Stimulated activated naive B cell treated with anti-CD40 and anti-IgM and Interleukin-4, amounts not matched to agents 10 μg/mL and 1 μg/mL and 100 μg/mL, for 72 hours (primary cell): ENCODE measurements around the gene PTPRN2.

Source experiments
- ATAC-seq, 2 donors: fragments of 150-1000 bp; cut with Tn5 transposase; replicated peaks; 2 replicates each; pipeline ENCODE4 v1.10.0; 2021; ENCODE audit warnings: moderate library complexity in 1 of 2
- DNase-seq: peaks from one replicate; pipeline ENCODE4 v3.0.0; 2021
- H3K27ac Mint-ChIP-seq: one replicate; pipeline ENCODE4 v1.8.0; 2022; ENCODE audit warnings: mild to moderate bottlenecking, mixed read lengths
- H3K27me3 Mint-ChIP-seq, 2 donors: one replicate each; pipeline ENCODE4 v1.8.0; 2022; ENCODE audit warnings: mixed read lengths in 2 of 2
- H3K36me3 Mint-ChIP-seq, 2 donors: one replicate each; pipeline ENCODE4 v1.8.0; 2022; ENCODE audit warnings: mixed read lengths in 2 of 2, mild to moderate bottlenecking in 1 of 2
- H3K4me1 Mint-ChIP-seq, 2 donors: one replicate each; pipeline ENCODE4 v1.8.0; 2022; ENCODE audit warnings: mixed read lengths in 2 of 2, mild to moderate bottlenecking in 1 of 2
- H3K4me3 Mint-ChIP-seq, 2 donors: one replicate each; pipeline ENCODE4 v1.8.0; 2022; ENCODE audit warnings: mild to moderate bottlenecking in 2 of 2, mixed read lengths in 2 of 2, moderate library complexity in 1 of 2
- H3K9me3 Mint-ChIP-seq, 2 donors: one replicate each; pipeline ENCODE4 v1.8.0; 2022; ENCODE audit warnings: mixed read lengths in 2 of 2, mild to moderate bottlenecking in 1 of 2

The PTPRN2 gene

DNA sequence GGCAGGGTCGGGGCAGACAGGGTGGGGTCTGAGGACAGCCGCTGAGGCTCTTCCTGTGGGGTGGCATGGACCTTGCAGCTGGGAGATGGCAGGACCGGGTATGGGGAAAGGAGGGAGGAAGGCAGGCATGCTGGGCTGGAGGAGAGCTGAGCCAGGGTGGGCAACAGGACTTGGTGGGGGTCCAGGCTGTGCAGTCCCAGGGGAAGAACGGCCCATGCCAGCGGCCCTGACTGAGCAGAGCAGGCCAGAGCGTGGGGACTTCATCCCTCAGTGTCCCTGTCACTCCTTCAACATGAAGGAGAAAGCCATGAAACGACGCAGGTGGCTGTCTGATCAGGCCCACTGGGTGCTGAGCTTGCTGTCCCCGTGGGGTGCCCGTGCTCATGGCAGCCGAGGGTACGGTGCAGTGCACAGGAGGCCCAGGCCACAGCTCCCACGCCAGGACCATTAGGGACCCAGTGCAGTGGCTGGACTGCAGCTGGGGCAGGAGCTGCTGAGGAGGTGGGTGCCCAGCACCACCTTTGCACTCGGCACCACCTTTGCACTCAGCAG, 519.6 kb downstream of the PTPRN2 start:
- peaks cover 0 to 2% of the 10 kb centered on the region in 2 donors for H3K4me1 Mint-ChIP-seq
- H3K9me3 Mint-ChIP-seq, result peaks cover 11 to 17% of the 10 kb centered on the region in 2 donors
- H3K27ac Mint-ChIP-seq, result no peak overlapping the region
- peaks cover 2 to 3% of the 10 kb centered on the region in 2 donors for H3K36me3 Mint-ChIP-seq
- H3K27me3 Mint-ChIP-seq, result no peaks in the 10 kb centered on the region
- ATAC-seq (no peak), DNase-seq (no peak)
- H3K4me3 Mint-ChIP-seq, result no peak overlapping the region

DNA sequence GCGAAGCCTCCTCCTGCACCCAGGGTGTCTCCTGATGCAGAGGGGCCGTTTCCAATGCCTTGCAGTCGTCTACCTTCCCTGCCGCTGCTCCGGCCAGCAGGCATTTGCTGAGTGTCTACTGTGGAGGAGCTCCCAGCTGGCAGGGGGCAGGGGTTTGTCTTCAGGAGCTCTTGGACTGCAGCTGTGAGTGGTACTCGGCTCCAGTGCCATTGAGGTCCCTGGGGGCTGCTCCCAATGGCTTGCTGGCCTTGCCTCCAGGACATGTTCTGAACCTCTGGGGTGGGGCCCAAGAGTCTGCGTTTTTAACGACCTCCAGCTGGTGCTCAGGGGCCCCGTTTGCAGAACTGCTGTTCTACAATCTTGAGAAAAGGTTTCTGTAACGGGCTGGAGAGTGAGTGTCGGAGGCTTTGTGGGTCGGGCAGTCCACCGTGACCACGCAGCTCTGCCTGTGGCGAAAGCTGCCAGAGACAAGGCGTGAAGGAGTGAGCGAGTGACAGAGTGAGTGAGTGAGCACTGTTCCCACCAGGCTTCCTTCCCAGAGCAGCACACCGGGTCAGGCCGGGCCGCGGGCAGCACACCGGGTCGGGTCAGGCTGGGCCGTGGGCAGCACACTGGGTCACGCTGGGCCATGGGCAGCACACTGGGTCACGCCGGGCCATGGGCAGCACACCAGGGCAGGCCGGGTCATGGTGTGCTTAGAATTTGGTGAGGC, 520.2 kb downstream of the PTPRN2 start:
- Mint-ChIP-seq H3K36me3 (peaks cover 2 to 3% of the 10 kb centered on the region in 2 donors), H3K9me3 (peaks cover 10 to 17% of the 10 kb centered on the region in 2 donors), H3K4me3 (no peak overlapping the region), H3K27me3 (no peaks in the 10 kb centered on the region), H3K27ac (no peak overlapping the region), H3K4me1 (peaks cover 0 to 2% of the 10 kb centered on the region in 2 donors)
- DNase-seq (no peak), ATAC-seq (no peak)

DNA sequence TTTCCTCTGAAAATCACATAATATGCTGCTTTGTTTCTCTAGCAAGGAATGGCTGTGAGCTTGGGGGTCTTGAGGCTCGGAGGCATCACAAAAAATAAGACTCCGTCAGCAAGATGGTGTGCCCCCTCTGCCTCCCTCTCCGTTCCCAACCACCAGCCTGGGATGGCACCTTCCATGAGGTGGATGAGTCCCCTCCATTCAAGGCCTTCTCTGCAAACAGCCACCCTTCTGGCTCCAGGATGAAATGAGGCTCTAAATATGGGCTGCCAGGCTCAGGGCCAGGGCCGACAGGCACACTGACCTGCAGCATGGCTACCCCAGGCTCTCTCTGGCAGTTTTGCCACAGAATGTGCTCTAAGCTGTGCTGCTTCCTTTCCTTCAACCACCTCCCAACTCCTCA, 521.5 kb downstream of the PTPRN2 start:
- Mint-ChIP-seq H3K4me3 (no peak overlapping the region), H3K4me1 (peaks cover 0 to 2% of the 10 kb centered on the region in 2 donors), H3K27ac (no peak overlapping the region), H3K36me3 (peaks cover 2 to 3% of the 10 kb centered on the region in 2 donors), H3K27me3 (no peaks in the 10 kb centered on the region), H3K9me3 (peaks cover 10 to 17% of the 10 kb centered on the region in 2 donors)
- ATAC-seq (no peak), DNase-seq (no peak)

DNA sequence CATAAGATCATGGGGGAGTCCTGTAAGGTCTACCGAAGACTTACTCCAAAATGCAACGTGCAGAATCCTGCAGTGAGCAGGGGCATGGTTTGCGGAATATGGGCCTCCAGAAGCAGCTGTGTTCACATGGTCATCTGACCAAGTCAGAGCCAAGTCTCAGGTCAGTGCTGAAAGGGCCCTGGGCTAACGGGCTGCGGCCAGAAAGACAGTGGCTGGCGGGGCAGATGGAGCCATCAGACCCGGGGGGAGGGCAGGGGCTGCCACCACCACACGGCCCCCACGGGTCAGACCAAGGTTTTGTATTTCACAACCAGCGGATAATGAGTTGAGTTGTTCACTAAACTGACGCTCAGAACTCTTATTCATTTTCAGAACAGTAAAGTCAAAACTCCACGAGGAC, 522.3 kb downstream of the PTPRN2 start:
- H3K27me3 Mint-ChIP-seq, result no peaks in the 10 kb centered on the region
- H3K4me3 Mint-ChIP-seq, result no peak overlapping the region
- no peak for DNase-seq
- no peak overlapping the region for H3K27ac Mint-ChIP-seq
- ATAC-seq, result no peak
- H3K9me3 Mint-ChIP-seq, result peaks cover 10 to 15% of the 10 kb centered on the region in 2 donors
- H3K4me1 Mint-ChIP-seq, result peaks cover 0 to 2% of the 10 kb centered on the region in 2 donors
- H3K36me3 Mint-ChIP-seq, result peaks cover 2 to 3% of the 10 kb centered on the region in 2 donors

DNA sequence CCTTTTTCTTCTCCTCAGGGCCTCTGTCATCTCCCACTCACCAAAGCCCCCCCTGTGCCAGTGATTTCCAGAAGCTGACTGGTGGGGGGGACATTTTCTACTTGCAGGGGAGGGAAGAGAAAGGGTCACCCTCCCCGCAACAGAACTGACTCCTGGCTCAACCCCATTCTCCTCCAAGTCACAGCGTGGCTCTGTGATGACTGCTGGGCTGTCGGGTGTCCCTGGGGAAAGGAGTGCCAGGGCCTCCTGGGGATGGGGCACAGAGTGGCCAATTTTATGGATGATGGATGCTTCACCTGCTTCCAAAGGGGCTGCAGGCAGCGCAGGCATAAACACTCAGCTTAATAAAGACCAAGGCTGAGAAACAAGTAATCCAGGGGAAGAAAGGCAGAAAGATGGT, 523.0 kb downstream of the PTPRN2 start:
- Mint-ChIP-seq H3K9me3 (peaks cover 6 to 11% of the 10 kb centered on the region in 2 donors), H3K27ac (no peak overlapping the region)

DNA sequence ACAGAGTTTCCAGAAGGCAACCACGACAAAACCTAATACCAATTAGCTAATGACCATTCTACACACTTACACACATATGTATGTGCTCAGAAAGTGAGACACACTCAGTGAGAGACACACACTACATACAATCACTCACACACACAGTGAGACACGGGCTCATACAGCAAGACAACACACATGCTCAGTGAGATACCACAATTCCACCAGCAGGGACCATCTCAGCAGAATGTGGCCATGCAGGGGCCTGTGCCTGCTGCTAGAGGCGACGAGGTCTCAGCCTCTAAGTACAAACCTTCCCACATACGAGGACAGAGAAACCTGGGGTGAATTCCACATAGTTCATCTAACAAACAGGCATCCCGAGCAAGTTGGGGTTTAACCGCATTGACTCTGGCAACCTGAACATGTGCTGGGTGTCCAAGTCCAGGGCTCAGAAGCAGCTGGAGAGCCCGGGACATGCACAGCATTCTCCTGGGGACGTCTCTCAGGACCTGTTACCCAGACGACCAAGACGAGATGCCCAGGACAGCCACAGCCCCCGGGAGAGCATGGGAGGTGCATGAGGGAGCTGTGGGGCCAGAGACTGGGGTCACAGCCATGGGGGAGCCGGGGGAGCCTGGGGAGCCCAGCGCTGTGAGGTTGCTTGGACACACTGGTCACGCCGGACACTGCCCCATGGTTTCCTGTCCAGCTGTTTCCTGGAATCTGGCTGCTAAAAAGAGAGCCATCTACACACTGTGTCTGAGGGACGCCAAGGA, 523.6 kb downstream of the PTPRN2 start:
- Mint-ChIP-seq H3K9me3 (peaks cover 4 to 7% of the 10 kb centered on the region in 2 donors), H3K36me3 (no peaks in the 10 kb centered on the region), H3K27ac (no peak overlapping the region), H3K4me3 (no peak overlapping the region), H3K27me3 (no peaks in the 10 kb centered on the region), H3K4me1 (no peaks in the 10 kb centered on the region)
- DNase-seq, result no peak
- no peak for ATAC-seq

More for the DNA sequence above, 523.0 kb downstream of the PTPRN2 start:
- Mint-ChIP-seq H3K4me1 (no peaks in the 10 kb centered on the region), H3K27me3 (no peaks in the 10 kb centered on the region), H3K36me3 (no peaks in the 10 kb centered on the region), H3K4me3 (no peak overlapping the region)
- ATAC-seq (no peak), DNase-seq (no peak)

DNA sequence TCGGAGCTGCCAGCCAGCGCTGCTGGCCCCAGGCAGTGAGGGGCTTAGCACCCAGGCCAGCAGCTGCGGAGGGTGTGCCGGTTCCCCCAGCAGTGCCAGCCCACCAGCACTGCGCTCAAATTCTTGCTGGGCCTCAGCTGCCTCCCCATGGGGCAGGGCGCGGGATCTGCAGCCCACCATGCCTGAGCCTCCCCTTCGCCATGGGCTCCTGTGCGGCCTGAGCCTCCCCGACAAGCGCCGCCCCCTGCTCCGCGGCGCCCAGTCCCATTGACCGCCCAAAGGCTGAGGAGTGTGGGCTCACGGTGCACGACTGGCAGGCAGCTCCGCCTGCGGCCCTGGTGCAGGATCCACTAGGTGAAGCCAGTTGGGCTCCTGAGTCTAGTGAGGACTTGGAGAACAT, 525.0 kb downstream of the PTPRN2 start:
- H3K36me3 Mint-ChIP-seq, result no peaks in the 10 kb centered on the region
- DNase-seq (no peak), ATAC-seq (no peak)
- no peaks in the 10 kb centered on the region for H3K4me1 Mint-ChIP-seq
- H3K4me3 Mint-ChIP-seq, result no peak overlapping the region
- no peak overlapping the region for H3K27ac Mint-ChIP-seq
- peaks cover 4 to 7% of the 10 kb centered on the region in 2 donors for H3K9me3 Mint-ChIP-seq
- no peaks in the 10 kb centered on the region for H3K27me3 Mint-ChIP-seq

DNA sequence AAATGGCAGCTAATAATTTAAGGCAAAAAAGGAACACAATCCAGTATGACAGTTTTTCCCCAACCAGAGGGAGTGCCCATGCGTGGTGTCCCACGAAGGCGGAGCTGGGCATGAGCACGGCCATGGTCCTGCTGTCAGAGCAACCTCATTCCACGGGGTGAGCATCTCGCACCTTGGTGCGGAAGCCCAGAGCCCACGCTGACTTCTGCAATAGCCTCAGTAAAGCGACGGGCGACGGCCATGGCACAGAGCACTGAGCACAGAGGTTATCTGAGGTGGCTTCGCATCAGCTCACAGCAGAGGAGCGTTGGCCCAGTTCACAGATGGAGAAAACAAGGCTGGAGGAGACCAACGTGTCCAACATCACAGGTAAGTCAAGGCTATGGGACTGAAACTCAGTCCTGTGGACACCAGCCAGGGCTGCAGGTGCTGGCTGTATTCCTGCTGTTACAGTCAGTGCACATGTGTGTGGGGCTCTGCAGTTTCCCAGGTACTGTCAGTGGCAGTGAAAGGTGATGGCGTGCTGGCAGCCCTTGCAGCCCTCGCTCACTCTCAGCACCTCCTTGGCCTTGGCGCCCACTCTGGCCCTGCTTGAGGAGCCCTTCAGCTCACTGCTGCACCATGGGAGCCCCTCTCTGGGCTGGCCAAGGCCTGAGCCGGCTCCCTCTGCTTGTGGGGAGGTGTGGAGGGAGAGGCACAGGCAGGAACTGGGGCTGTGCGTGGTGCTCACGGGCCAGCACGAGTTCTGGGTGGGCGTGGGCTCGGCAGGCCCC, 525.6 kb downstream of the PTPRN2 start:
- Mint-ChIP-seq H3K36me3 (no peaks in the 10 kb centered on the region), H3K27ac (no peak overlapping the region), H3K4me3 (no peak overlapping the region), H3K27me3 (no peaks in the 10 kb centered on the region), H3K4me1 (no peaks in the 10 kb centered on the region), H3K9me3 (peaks cover 4 to 7% of the 10 kb centered on the region in 2 donors)
- no peak for DNase-seq
- ATAC-seq, result no peak

DNA sequence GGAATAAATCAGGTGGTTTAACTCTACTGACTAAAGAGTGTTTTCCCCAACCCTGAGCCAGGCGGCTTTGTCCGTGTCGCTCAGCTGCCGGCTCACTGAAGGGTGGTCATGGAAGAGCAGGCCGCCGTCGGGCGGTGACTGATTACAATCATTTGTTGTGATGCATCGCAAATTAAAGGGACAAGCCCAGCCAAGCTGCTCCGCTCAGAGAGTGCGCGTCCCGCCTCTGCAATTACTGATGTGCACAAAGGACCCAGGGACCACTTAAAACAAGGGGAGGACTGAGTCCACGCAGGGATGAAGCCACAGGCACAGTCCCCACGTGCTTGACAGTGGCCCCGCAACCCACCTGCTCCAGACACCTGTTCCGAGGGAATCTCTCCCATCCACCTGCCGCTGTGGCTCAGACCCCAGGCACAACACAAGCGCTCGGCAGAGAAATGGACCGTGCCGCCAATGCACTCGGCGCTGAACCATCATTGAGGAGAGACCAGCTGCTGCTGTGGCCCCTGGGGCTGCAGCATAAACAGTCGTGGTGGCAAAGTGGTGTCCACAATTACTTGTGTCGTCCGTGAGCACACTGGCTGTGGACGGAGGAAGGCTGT, 526.5 kb downstream of the PTPRN2 start:
- no peaks in the 10 kb centered on the region for H3K27me3 Mint-ChIP-seq
- H3K36me3 Mint-ChIP-seq, result no peaks in the 10 kb centered on the region
- no peak for ATAC-seq
- H3K27ac Mint-ChIP-seq, result no peak overlapping the region
- DNase-seq, result no peak
- H3K9me3 Mint-ChIP-seq, result peaks cover 4 to 7% of the 10 kb centered on the region in 2 donors
- no peak overlapping the region for H3K4me3 Mint-ChIP-seq
- no peaks in the 10 kb centered on the region for H3K4me1 Mint-ChIP-seq

DNA sequence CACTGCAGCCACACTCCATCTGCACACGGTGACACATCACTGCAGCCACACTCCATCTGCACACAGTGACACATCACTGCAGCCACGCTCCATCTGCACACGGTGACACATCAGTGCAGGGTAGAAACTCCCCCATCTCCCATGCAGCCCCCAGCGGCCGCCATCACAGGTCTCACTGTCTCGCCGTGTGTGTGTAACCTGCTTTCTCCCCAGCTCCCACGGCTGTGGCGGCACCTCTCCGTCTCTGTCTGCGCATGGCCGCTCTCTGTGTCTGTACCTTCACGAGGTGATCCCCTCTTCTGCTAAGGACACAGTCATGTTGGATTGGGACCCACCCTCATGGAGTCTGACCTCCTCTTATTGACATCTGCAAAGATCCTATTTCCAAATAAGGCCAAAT, 527.4 kb downstream of the PTPRN2 start:
- H3K27me3 Mint-ChIP-seq, result no peaks in the 10 kb centered on the region
- H3K4me1 Mint-ChIP-seq, result no peaks in the 10 kb centered on the region
- DNase-seq, result no peak
- H3K9me3 Mint-ChIP-seq, result peaks cover 5 to 7% of the 10 kb centered on the region in 2 donors
- no peak overlapping the region for H3K4me3 Mint-ChIP-seq
- H3K36me3 Mint-ChIP-seq, result no peaks in the 10 kb centered on the region
- ATAC-seq, result no peak
- H3K27ac Mint-ChIP-seq, result no peak overlapping the region

DNA sequence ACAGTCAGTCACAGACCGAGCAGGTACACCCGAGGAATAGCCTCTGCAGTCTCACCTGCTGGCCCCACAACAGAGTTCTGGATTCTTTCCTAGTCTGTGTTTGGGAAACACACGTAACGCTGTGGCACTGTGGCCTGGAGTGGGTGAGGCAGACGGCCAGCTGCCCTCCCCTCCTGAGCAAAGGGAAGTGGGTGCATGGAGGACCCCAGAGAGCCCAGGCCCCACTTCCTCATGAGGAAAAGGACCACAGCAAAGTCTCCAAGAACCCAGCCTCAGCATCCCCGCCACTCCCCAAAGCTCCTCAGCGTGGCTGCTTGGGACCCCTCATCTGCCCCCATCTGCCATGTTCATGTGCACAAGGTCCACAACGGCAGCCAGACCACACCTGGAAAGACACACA, 530.2 kb downstream of the PTPRN2 start:
- no peaks in the 10 kb centered on the region for H3K36me3 Mint-ChIP-seq

DNA sequence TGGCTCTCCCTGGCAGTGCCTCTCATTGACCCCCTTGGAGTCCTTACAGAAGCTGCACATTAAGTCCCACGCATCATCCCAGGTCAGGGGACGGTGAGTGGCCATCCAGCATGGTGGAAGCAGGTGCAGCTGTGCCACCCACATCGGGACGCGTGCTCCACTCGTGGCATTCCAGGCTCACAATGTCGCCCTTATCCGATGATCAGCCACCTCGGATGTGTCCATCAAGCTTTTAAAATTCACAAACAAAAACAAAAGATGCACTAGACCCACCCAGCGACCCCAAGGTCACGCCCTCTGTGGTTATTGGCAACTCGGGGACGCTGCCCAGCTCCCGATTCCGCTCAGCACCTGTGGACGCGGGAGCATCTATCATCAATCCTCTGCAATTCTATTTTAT, 530.9 kb downstream of the PTPRN2 start:
- H3K27me3 Mint-ChIP-seq, result no peaks in the 10 kb centered on the region
- no peaks in the 10 kb centered on the region for H3K36me3 Mint-ChIP-seq
- no peak overlapping the region for H3K27ac Mint-ChIP-seq
- ATAC-seq (no peak), DNase-seq (no peak)
- no peak overlapping the region for H3K4me3 Mint-ChIP-seq
- peaks cover 2 to 3% of the 10 kb centered on the region in 2 donors for H3K9me3 Mint-ChIP-seq
- H3K4me1 Mint-ChIP-seq, result no peaks in the 10 kb centered on the region

More for the DNA sequence above, 530.2 kb downstream of the PTPRN2 start:
- Mint-ChIP-seq H3K27ac (no peak overlapping the region), H3K4me3 (no peak overlapping the region), H3K9me3 (peaks cover 2 to 3% of the 10 kb centered on the region in 2 donors), H3K4me1 (no peaks in the 10 kb centered on the region), H3K27me3 (no peaks in the 10 kb centered on the region)
- no peak for DNase-seq
- no peak for ATAC-seq

DNA sequence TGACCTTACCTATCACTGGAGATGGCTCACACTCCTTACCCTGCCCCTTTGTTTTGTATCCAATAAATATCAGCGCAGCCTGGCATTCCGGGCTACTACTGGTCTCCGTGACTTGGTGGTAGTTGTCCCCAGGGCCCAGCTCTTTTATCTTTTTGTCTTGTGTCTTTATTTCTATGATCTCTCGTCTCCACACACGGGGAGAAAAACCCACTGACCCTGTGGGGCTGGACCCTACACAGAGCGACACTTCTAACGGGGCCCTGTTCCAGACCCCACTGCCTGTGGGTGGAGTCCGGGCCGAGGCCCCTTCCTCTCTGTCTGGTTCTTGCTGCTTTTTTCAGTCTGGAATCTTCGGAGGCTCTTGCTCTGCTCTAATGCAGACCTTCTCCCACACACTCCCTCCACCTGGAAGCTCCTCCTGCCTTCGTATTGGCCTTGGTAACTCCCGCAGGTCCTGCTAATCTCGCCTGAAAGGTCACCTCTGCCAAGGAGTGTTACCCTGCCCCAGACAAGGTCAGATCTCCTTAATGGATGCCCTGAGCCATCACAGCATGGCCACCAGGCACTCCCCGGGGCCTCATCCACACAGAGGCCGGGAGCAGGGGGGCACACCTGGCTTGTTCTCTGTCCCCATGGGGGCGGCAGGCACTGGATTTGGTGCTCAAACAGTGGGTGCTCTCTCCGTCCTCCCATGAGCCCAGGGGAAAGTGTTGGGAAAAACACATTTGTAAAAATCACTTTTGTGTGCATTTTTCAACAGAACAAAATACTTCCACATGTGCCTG, 531.7 kb downstream of the PTPRN2 start:
- no peaks in the 10 kb centered on the region for H3K4me1 Mint-ChIP-seq
- H3K36me3 Mint-ChIP-seq, result no peaks in the 10 kb centered on the region
- H3K27ac Mint-ChIP-seq, result no peak overlapping the region
- DNase-seq, result no peak
- H3K4me3 Mint-ChIP-seq, result no peak overlapping the region
- no peaks in the 10 kb centered on the region for H3K27me3 Mint-ChIP-seq
- H3K9me3 Mint-ChIP-seq, result peaks cover 0 to 2% of the 10 kb centered on the region in 2 donors
- ATAC-seq, result no peak
